Stomach (tissue), 9 donors: ENCODE results near the gene C11orf65. TPM values are rescaled to one million over a fixed set of nuclear protein-coding genes. Genes with fewer than 3 reads are reported as not detected.

Source experiments
- DNase-seq, 2 donors: peaks; one replicate each; pipeline versions ENCODE4 v3.0.0 to v3.0.0-alpha.2; 2013 to 2019
- H3K27ac ChIP-seq, 5 donors: fragments of 200-600 bp in 4 of 5; sonication (generic) in 4 of 5; one replicate each; pipeline ENCODE4 v1.5.1; 2013 to 2019; ENCODE audit warnings: mild to moderate bottlenecking in 1 of 5, moderate library complexity in 1 of 5
- H3K27me3 ChIP-seq, 3 donors: fragments of 200-600 bp; sonication (generic); one replicate each; pipeline ENCODE4 v1.5.1; 2017 to 2019; ENCODE audit warnings: mixed run types in 1 of 3
- H3K36me3 ChIP-seq, 4 donors: fragments of 200-600 bp; sonication (generic); 1 replicate in 3 of 4; 2 replicates in 1 of 4; pipeline ENCODE4 v1.5.1; 2016 to 2019
- H3K4me1 ChIP-seq, 4 donors: fragments of 200-600 bp; sonication (generic); one replicate each; pipeline ENCODE4 v1.5.1; 2016 to 2019
- H3K4me3 ChIP-seq, 4 donors: fragments of 200-600 bp; sonication (generic) in 3 of 4; one replicate each; pipeline ENCODE4 v1.5.1; 2016 to 2019; ENCODE audit warnings: mild to moderate bottlenecking in 1 of 4
- H3K9me3 ChIP-seq, 4 donors: fragments of 200-600 bp; sonication (generic); one replicate each; pipeline ENCODE4 v1.5.1; 2016 to 2019
- EP300 ChIP-seq: sonication (generic); formaldehyde crosslinking; IDR thresholded peaks from one replicate; pipeline ENCODE4 v1.6.1; 2017; ENCODE audit warnings: antibody characterized with exemption
- POLR2A ChIP-seq, 4 donors: fragments of 450-650 bp; IDR thresholded peaks; one replicate each; pipeline ENCODE4 v1.6.1; 2016; ENCODE audit warnings: antibody characterized with exemption in 4 of 4, control low read depth in 2 of 4, mild to moderate bottlenecking in 1 of 4, moderate library complexity in 1 of 4
- POLR2AphosphoS5 ChIP-seq, 3 donors: sonication (generic); formaldehyde crosslinking; IDR thresholded peaks; one replicate each; pipeline ENCODE4 v1.6.1; 2016; ENCODE audit warnings: antibody characterized with exemption in 3 of 3
- WGBS, 5 donors: extraction: QIAGEN DNeasy Blood & Tissue Kit in 3 of 5; methylation state at CpG; one replicate each; pipeline versions ENCODE4 v1.1.5 to v1.1.7; 2013 to 2018; 5-methylcytosine and 5-hydroxymethylcytosine counted together
- intact Hi-C: fragments of 100-400 bp; cut with DNase I; formaldehyde crosslinking; loops from one replicate; pipeline ENCODE4 v1.15.1; 2023; ENCODE audit warnings: low total_unique reads
- polyA plus RNA-seq, 3 donors: library from polyadenylated mRNA; stranded (reverse); fragments of 200-250 nt; gene quantifications; one replicate each; pipeline ENCODE4 v1.2.3, GENCODE V29; 2013
- total RNA-seq, 5 donors: library from RNA; depleted of rRNA; stranded (reverse); fragments of >200 nt; gene quantifications; one replicate each; pipeline versions ENCODE4 v1.1.0 to v1.2.3, GENCODE V29; 2014 to 2016
- TF ChIP-seq, protein P1 (sequence below), 7 experiments: fragments of 450-650 bp in 4 of 7; fragments of 200-600 bp in 3 of 7; sonication (generic) in 3 of 7; IDR thresholded peaks; one replicate each; pipeline ENCODE4 v1.5.1; 2016 to 2019; ENCODE audit warnings: antibody characterized with exemption in 7 of 7, control low read depth in 2 of 7, mild to moderate bottlenecking in 1 of 7
- donor health status: healthy with polysubstance abuse.
- donor health status: Bipolar disorder and iron deficiency.
- donor health status: healthy.

The C11orf65 gene
- total and polyA plus RNA-seq, 8 donors = 0.33 to 5.0 (median 1.1) TPM; not detected in 5

DNA sequence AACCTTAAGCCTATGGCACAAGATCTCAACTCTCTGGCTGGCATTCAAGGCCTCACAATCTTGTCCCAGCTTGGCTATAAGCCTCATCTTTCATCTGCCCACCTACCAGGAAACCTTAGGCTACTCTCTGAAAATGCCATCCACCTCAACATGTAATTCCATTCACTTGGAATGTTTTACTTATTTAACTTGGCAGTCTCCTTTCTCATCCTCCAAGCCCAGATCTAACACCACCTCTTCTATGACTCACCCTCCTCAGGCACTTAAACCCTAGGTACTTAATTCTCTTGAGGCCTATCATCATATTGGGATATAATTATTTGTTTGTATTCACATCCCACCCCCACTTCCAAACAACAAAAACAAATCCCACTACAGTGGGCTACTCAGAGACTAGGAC, 15.8 kb upstream of the C11orf65 start:
- no peak for DNase-seq
- H3K4me1 ChIP-seq = no peaks in the 10 kb centered on the region
- H3K36me3 ChIP-seq = peaks cover 0 to 97% (median 93%) of the 10 kb centered on the region in 4 donors
- H3K27ac ChIP-seq = no peak overlapping the region
- no peaks in the 10 kb centered on the region for H3K9me3 ChIP-seq
- no peak for TF ChIP-seq EP300
- TF ChIP-seq, protein P1, sequence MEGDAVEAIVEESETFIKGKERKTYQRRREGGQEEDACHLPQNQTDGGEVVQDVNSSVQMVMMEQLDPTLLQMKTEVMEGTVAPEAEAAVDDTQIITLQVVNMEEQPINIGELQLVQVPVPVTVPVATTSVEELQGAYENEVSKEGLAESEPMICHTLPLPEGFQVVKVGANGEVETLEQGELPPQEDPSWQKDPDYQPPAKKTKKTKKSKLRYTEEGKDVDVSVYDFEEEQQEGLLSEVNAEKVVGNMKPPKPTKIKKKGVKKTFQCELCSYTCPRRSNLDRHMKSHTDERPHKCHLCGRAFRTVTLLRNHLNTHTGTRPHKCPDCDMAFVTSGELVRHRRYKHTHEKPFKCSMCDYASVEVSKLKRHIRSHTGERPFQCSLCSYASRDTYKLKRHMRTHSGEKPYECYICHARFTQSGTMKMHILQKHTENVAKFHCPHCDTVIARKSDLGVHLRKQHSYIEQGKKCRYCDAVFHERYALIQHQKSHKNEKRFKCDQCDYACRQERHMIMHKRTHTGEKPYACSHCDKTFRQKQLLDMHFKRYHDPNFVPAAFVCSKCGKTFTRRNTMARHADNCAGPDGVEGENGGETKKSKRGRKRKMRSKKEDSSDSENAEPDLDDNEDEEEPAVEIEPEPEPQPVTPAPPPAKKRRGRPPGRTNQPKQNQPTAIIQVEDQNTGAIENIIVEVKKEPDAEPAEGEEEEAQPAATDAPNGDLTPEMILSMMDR (IDR thresholded peaks at IDR 0.05) = no peak
- H3K4me3 ChIP-seq = no peak overlapping the region
- H3K27me3 ChIP-seq = no peaks in the 10 kb centered on the region
- intact Hi-C loops = no loop called here

DNA sequence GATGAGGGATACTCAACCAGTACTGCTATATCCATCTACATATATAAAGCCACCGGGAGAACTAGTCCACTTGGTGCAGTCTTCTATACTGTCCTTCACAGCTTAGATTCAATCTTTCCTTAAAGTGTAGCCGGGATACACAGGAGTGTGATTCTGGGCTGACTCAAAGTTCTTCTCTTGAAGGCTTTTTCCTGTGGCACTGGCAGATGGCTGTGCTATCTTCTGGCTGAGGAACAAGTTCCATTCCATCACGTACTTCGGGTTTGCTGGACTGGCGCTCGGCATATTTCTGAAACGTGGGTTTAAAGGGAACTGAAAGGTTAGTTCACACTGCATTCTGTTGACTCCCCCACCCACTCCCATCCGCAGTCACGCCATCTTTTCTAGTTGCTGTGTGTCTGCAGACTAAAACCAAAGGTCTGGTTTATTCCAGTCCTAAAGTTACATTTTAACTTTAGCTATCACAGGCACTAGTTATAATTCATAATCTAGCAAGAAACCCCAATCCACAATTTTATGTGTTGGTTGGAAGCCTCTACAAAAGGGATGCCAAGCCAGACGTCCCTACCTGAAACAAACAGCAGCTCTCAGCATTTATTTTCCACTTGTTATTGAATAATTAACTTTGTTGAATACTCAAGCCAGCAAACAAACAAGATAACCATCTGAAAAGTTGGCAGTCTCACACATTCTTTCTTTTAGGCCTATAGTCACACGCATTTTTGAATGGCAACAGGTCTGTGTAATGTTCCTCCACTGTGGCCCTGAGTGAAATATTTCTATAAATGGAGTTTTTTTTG, 7.5 kb upstream of the C11orf65 start:
- Histone ChIP-seq H3K9me3 (no peaks in the 10 kb centered on the region), H3K4me3 (no peak overlapping the region), H3K4me1 (no peaks in the 10 kb centered on the region), H3K36me3 (peaks cover 6 to 68% (median 65%) of the 10 kb centered on the region in 4 donors), H3K27me3 (no peaks in the 10 kb centered on the region), H3K27ac (no peak overlapping the region)
- TF ChIP-seq POLR2AphosphoS5 (IDR thresholded peaks at IDR 0.05) (no peak), POLR2A (IDR thresholded peaks at IDR 0.05) (no peak), EP300 (no peak)
- TF ChIP-seq, protein P1 (IDR thresholded peaks at IDR 0.05) = no peak
- intact Hi-C loops = no loop called here
- DNase-seq = no peak
- 75 to 78% (median 77%) methylated on average over 11 of the region's 11 CpGs for WGBS, 5 donors

DNA sequence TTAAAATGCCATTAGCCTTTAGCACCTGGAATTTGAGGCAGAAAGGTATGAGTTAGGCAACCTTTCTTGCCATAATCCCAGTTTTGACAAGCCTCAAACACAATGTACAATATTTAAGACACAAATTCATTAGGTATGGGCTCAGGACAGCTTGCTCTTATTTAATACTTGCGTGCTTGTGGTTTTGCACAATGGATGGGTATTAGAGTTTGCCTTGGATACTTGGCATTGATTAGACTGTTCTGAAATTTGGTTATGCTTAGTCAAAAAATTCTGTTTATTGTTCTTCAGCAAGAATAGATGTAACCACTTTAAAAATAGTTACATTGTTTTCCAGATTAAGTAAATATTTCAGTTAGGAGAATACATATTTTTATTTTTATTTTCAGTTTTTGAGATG, 5.4 kb upstream of the C11orf65 start:
- no peak overlapping the region for H3K27ac ChIP-seq
- DNase-seq = no peak
- peaks cover 0 to 9% (median 5%) of the 10 kb centered on the region in 4 donors for H3K4me1 ChIP-seq
- 93 to 100% (median 98%) methylated on average over 1 of the region's 1 CpG for WGBS, 5 donors
- H3K36me3 ChIP-seq = peaks cover 3 to 48% (median 43%) of the 10 kb centered on the region in 4 donors
- no peaks in the 10 kb centered on the region for H3K27me3 ChIP-seq
- intact Hi-C loops = no loop called here
- TF ChIP-seq POLR2AphosphoS5 (IDR thresholded peaks at IDR 0.05) (no peak), EP300 (no peak), POLR2A (IDR thresholded peaks at IDR 0.05) (no peak)
- TF ChIP-seq, protein P1 (IDR thresholded peaks at IDR 0.05) = no peak
- no peak overlapping the region for H3K4me3 ChIP-seq
- no peaks in the 10 kb centered on the region for H3K9me3 ChIP-seq

DNA sequence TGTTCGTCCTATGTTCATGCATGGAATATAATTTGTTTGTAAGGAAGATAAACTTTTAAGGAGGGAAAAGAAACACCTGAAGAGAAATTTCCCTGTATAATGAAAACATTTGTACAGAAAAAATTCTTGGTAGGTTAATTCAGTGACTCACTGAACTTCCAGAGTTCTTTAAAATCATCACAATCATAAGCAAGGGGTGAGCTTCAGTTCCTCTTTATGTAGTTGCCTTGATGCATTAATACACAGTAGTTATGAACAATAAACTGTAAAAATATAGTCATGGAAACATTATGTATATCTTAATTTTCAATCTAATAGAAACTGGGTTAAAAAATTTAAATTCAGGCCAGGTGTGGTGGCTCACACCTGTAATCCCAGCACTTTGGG, 1.1 kb upstream of the C11orf65 start:
- intact Hi-C loops = no loop called here
- TF ChIP-seq POLR2AphosphoS5 (IDR thresholded peaks at IDR 0.05) (no peak), POLR2A (IDR thresholded peaks at IDR 0.05) (no peak), EP300 (no peak)
- TF ChIP-seq, protein P1 (IDR thresholded peaks at IDR 0.05) = no peak
- H3K27ac ChIP-seq = peak overlapping the region in 4 of 5 donors; percentile 94 to 100 (median 99)
- H3K4me1 ChIP-seq = peaks cover 5 to 13% (median 10%) of the 10 kb centered on the region in 4 donors
- H3K9me3 ChIP-seq = no peaks in the 10 kb centered on the region
- H3K36me3 ChIP-seq = peaks cover 0 to 10% (median 4%) of the 10 kb centered on the region in 4 donors
- H3K4me3 ChIP-seq = no peak overlapping the region
- 23 to 58% (median 32%) methylated on average over 1 of the region's 1 CpG for WGBS, 5 donors
- no peak for DNase-seq
- no peaks in the 10 kb centered on the region for H3K27me3 ChIP-seq
